Stimulated activated CD4-positive, alpha-beta T cell treated with anti-CD3 and anti-CD28 coated beads, Interleukin-1b, Interleukin-23, amount 100 ng/mL, for 4 hours (primary cell): Measurements from ENCODE around the gene SYTL3.
"Not testable (repeated sequence)": the region's sequence is repeated elsewhere in the genome, so short reads cannot be mapped to it uniquely, and the experiment has no call there.

Experiments
- DNase-seq, 2 donors: peaks; one replicate each; pipeline ENCODE4 v3.0.0-alpha.2; 2020; ENCODE audit warnings: low read depth in 2 of 2

The SYTL3 gene

GRCh38 chr6:158640519-158640918 lies 9.3 kb upstream of the SYTL3 start:
- DNase-seq: no peak

- no peak for DNase-seq
These were observed 7.7 kb upstream of the SYTL3 start for GRCh38 chr6:158642097-158642601.

DNA sequence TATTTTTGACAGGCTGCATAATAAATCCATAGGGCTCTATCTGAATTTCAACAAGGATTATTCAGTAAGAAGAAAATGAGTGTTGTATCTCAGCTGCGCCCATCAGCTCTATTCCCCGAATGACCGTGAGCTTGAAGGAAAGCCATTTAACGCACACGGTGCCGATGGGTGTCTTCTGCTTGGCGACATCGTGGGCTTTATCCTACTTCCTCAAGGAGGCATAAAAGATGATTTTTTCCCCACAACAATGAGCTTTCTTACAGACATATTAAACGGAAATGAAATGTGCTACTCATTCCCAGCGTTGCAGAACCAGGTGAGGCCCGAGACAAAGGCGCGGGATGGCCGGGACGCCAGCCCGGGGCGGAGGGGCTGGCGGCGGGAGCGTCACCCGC lies 6.0 kb upstream of the SYTL3 start:
- no peak for DNase-seq

DNA sequence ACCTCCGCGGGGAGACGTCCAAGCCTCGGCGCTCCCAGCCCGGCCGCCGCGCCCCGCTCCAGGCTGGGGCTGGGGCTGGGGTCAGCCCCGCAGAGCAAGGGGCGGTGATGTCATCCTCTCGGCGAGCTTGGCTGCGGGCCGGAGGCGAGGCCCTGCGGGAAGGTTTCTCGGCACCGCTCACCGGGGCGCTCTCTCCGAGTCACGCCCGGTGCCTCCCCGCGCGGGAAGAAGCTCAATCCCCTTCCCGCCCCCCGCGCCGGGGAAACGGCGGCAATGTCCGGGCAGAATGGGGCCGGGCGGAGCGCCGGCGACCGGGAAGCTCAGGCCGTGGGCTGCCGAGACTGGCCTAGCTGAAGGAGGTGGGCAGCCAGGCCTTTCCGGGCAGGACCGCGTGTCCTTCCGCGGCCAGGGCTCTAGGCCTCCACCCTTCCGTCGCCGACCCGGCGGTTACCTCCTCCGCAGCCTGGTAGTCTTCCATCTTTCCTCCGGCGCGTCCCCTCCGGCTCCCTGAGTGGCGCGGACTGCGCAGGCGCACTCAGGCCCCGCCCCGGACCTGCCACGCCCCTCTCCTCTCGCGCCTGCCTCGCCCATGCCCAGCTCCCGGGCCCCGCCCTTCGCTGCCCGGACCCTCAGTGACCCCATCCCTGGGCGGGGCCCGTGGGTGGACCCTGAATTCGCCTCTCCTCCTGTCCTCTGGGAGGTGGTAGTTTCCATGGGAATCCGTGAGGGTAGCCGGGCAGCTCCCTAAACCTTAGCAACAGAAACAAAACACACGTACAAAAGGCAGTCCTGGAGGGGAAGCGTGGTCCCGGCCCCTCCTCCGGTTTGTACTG lies 5.4 kb upstream of the SYTL3 start, which contains the start of gene DYNLT1:
DYNLT1 (minus strand) TSS at position 513 of the 833 bp plus-strand sequence; CDS start at position 478, 35 bp downstream.
- peak; percentile 84 to 86 for DNase-seq

- no peak for DNase-seq
These were observed 4.5 kb upstream of the SYTL3 start for GRCh38 chr6:158645064-158646022.

- no peak for DNase-seq
These were observed 3.6 kb upstream of the SYTL3 start for GRCh38 chr6:158646023-158646910.

DNA sequence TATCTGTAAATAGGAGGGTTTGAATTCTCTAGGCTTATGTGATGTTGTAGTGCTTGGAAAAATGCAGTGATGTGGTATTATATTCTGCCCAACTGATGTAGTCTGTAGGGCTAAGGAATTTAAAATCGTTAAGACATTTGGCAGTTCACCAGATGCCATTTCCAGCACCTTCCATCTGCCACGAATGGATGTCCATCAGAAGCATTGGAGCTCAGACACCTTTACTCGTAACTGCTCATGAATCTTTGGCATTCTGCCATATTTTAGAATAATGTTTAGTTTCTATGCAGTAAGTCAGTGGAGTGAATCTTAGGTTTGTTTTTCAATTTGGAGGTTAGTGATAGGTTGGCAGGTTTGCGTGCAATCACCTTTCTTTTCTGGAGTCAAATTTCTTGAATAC lies 2.4 kb upstream of the SYTL3 start:
- no peak for DNase-seq

DNA sequence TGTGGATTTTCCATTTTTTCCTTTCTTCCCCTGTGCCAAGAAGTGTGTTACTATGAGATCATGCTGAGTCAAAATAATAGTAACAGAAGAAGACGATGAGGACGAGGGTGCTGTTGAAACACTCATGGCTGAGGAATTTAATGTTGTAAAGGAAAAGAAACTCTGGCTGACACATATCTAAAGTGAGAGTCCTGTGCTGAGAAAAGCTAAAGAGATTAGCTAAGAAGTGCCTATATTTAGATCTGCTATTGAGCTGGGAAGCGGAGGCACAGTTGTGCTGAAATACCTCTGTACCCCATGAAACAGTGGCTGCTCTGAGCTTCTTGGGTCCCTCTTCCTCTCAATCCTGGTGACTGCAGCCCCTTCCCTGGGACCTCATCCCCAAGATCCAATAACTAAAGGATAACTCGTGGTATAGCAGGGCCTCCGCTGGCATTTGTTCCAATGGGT lies 1.1 kb upstream of the SYTL3 start:
- no peak for DNase-seq

GRCh38 chr6:158651981-158652737 lies 2.3 kb downstream of the SYTL3 start:
- DNase-seq: not testable (repeated sequence)

DNA sequence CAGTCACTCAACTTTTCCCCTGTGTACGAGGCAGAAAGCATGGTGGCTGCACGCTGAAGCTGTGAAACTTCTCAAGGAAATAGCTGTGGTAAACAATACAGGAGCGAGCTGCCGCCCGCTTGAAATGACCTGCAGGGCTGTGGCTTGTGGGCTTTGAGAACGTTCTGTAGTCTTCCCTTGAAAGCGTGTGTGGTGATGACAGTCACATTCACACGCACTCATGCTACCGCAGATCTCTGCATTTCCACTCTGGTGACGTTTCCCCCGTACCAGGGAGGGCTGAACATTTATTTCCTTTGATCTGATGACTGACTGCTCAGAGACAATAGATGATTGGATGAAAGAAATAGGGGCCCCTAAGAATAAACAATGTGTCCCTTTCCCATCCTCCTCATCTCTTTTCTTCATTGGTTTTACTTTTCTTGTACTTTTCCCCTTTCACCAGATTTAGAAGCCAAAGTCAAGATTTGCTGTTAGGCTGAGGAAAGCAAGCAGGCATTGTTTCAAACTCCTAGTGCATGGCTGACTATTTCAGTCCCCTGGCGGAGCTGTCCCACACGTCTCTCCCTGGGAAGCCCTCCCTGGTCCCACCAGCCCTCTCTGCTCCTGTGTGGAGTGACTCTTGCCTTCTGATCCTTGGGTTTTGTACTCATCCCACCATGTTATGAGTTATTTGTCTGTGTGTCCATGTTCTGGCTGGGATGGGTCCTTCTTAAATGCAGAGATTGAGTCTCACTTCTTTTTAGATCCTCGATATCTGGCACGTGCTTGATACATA lies 3.9 kb downstream of the SYTL3 start:
- DNase-seq: peak; percentile 53 to 78

- DNase-seq: no peak
These were observed 4.6 kb downstream of the SYTL3 start for GRCh38 chr6:158654498-158654897.

DNA sequence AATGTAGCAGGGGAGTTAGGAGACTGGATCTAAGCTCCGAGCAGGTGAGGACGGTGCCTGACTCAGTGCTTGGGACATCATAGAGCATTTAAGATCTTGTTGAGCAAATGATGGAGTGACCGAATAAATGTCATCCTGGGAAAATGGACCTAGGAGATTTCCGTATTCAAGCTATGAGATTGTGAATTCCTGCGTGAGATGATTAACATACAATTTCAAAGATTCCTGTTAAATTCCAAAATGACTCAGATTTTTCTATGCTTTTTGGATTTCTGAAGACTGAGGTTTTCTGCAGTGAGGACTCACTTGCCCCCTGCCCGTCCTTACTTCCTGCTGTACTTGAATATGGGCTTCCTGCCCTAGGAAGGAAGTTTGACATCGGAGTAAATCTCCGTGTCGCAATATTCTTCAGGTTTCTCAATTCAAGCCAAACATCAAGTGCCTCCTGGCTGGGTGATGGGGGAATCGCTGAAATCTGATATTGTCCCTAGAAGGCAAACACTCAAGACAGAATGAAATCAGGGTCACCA lies 5.2 kb downstream of the SYTL3 start:
- DNase-seq: no peak

GRCh38 chr6:158655569-158656450 lies 6.0 kb downstream of the SYTL3 start:
- DNase-seq: no peak

DNA sequence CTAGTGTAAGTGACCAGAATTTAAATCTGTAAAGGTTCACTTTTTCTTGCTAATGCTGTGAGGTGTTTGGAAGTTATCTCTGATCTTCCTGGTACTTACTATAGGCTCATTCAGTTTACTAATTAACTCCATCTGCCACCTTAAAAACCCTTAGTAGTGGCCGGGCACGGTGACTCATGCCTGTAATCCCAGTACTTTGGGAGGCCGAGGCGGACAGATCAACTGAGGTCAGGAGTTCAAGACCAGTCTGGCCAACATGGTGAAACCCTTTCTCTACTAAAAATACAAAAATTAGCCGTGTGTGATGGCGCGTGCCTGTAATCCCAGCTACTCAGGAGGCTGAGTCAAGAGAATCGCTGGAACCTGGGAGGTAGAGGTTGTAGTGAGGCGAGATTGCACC lies 7.1 kb downstream of the SYTL3 start:
- DNase-seq: not testable (repeated sequence)

- no peak for DNase-seq
These were observed 10.5 kb downstream of the SYTL3 start for GRCh38 chr6:158660333-158660754.

DNA sequence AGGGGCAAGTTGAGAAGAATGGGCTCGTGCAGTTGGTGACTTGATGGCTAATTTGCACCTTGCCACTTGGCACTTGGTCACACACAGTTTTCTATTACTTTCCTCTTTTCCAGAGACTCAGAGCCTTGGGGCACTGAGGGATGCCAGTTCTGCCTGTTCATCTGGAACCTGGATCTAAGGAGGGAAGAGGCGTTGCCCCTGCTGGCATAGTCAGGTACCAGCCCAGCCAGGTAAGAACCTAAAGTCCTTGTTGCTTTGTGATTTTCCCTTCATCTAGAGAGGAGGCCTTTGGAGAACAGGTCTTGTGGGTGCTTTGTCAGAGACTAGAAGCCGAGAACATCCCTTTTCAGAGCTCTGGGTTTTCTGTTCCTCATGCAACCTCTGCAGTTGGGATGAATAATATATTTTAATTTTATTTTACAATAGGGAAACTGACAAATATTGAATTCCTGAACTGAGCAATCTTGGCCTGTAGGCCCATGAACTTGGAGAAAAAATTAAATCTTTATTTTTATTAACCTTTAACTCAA lies 11.4 kb downstream of the SYTL3 start:
- no peak for DNase-seq

GRCh38 chr6:158662607-158662953 lies 12.7 kb downstream of the SYTL3 start:
- no peak for DNase-seq

DNA sequence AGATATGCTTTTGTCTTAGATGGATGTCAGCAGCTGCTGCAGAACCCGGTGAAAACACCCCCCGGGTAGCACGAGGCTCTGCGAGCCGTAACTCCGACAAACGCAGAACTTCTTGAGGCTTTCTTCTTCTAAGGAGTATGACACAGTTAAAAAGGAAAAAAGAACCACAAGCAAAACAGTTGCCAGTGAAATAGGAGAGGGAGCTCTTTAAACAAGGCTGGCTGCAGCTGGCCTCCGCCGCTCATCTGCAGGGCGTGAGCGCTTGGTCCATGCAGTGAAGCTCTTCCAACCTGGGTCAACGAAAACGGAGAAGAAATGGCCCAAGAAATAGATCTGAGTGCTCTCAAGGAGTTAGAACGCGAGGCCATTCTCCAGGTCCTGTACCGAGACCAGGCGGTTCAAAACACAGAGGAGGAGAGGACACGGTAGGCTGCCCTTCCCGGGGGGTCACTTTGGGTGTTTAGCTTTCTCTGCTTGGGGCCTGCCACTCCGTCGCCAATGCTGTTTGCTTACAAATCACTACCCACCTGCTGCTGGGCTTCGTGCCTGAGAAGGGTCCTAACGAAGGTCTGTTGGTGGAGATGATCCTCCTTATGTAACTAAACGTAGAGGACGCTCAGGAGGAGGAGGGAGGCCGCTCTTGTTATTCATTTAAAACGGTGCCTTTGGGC lies 13.2 kb downstream of the SYTL3 start:
- DNase-seq: no peak
